GM12878 (cell line): Measurements from ENCODE around the gene HHIP. TPM values are rescaled to one million over a fixed set of nuclear protein-coding genes. Genes with fewer than 3 reads are reported as not detected.

ENCODE experiments used
- ATAC-seq: fragments of 200-7000 bp; cut with Tn5 transposase; 3 replicates; pipeline ENCODE4 v1.9.1; 2020; ENCODE audit warnings: mild to moderate bottlenecking, moderate library complexity
- BruUV-seq: library from RNA; stranded (reverse); fragments of 400-500 nt; replicated peaks from 2 replicates; lab custom pipeline; 2021; lab: Mats Ljungman, UMichigan
- CTCF ChIA-PET: fragments of 300-600 bp; sonication (Branson Sonifier 250); formaldehyde crosslinking; extraction: SDS; loops from one replicate; lab custom pipeline; 2021; ENCODE audit warnings: inconsistent platforms; lab: Yijun Ruan, JAX
- POLR2A ChIA-PET: fragments of 350-600 bp; formaldehyde crosslinking; extraction: SDS; loops from one replicate; lab custom pipeline; 2021; ENCODE audit warnings: inconsistent platforms; lab: Charles Lee
- RAD21 ChIA-PET: fragments of 300-600 bp; sonication (Branson Sonifier 250); formaldehyde crosslinking; loops from one replicate; lab custom pipeline; 2023; ENCODE audit warnings: antibody characterized with exemption; ENCODE audit not compliant: unreplicated experiment; lab: Charles Lee
- SMC1A ChIA-PET: fragments of 300-600 bp; sonication (Branson Sonifier 250); formaldehyde crosslinking; loops from one replicate; lab custom pipeline; 2023; ENCODE audit not compliant: unreplicated experiment, uncharacterized antibody; lab: Charles Lee
- DNase-seq: peaks from one replicate; pipeline ENCODE4 v3.0.0-alpha.2; 2011; ENCODE audit warnings: low read depth, low spot score
- FAIRE-seq: peaks from 3 replicates; lab custom pipeline; 2011; peaks lifted over from hg19 to GRCh38; lab: Jason Lieb, UNC
- H2AFZ ChIP-seq: 2 replicates; pipeline ENCODE4 v1.6.0; 2011; ENCODE audit warnings: low read depth, low read length, control low read depth; ENCODE audit not compliant: control insufficient read depth
- H3K27ac ChIP-seq: 2 replicates; pipeline ENCODE4 v1.5.1; 2011; ENCODE audit warnings: control low read depth; ENCODE audit not compliant: control insufficient read depth, insufficient read depth
- H3K27me3 ChIP-seq, 2 experiments: replicated peaks in 1 of 2; 2 replicates each; pipeline versions ENCODE4 v1.6.0 to v1.6.1; 2011; ENCODE audit warnings: low read length in 1 of 2; ENCODE audit not compliant: control insufficient read depth in 2 of 2, insufficient read depth in 2 of 2
- H3K36me3 ChIP-seq, 2 experiments: 2 replicates each; pipeline ENCODE4 v1.5.1; 2011; ENCODE audit warnings: low read length in 1 of 2; ENCODE audit not compliant: control insufficient read depth in 2 of 2, insufficient read depth in 2 of 2
- H3K4me1 ChIP-seq: 2 replicates; pipeline ENCODE4 v1.6.1; 2011; ENCODE audit warnings: mild to moderate bottlenecking, low read length, moderate library complexity, mixed read lengths; ENCODE audit not compliant: control insufficient read depth, insufficient read depth
- H3K4me2 ChIP-seq: 2 replicates; pipeline ENCODE4 v1.6.0; 2011; ENCODE audit warnings: control low read depth; ENCODE audit not compliant: control insufficient read depth, insufficient read depth
- H3K4me3 ChIP-seq: fragments of 200-600 bp; sonication (generic); 2 replicates; pipeline ENCODE4 v1.5.1; 2016
- H3K79me2 ChIP-seq: 2 replicates; pipeline ENCODE4 v1.6.0; 2011; ENCODE audit warnings: low read length; ENCODE audit not compliant: control insufficient read depth, insufficient read depth
- H3K9ac ChIP-seq: 2 replicates; pipeline ENCODE4 v1.8.0; 2011; ENCODE audit warnings: low read length, control low read depth, mixed read lengths; ENCODE audit not compliant: control insufficient read depth, insufficient read depth
- H3K9me3 ChIP-seq: replicated peaks from 3 replicates; pipeline ENCODE4 v1.5.1; 2011; ENCODE audit warnings: mild to moderate bottlenecking, low read length; ENCODE audit not compliant: control insufficient read depth, insufficient read depth
- H4K20me1 ChIP-seq: 2 replicates; pipeline ENCODE4 v1.6.0; 2011; ENCODE audit not compliant: control insufficient read depth, insufficient read depth
- ATF2 ChIP-seq: IDR thresholded peaks from 2 replicates; pipeline ENCODE4 v1.6.1; 2012; ENCODE audit warnings: low read length, inconsistent platforms
- BCL11A ChIP-seq: IDR thresholded peaks from 2 replicates; pipeline ENCODE4 v1.6.1; 2011; ENCODE audit warnings: low read depth, low read length
- CBX3 ChIP-seq: fragments of 200-600 bp; sonication (generic); IDR thresholded peaks from 2 replicates; pipeline ENCODE4 v1.6.1; 2016; ENCODE audit warnings: low read depth, borderline replicate concordance
- CREM ChIP-seq: IDR thresholded peaks from 2 replicates; pipeline ENCODE4 v1.6.1; 2014; ENCODE audit warnings: antibody characterized with exemption, low read depth
- FOXM1 ChIP-seq: IDR thresholded peaks from 2 replicates; pipeline ENCODE4 v1.6.1; 2012; ENCODE audit warnings: low read depth, mild to moderate bottlenecking, inconsistent platforms, low read length, moderate library complexity
- GATAD2B ChIP-seq: fragments of 450-650 bp; conservative IDR thresholded peaks from 2 replicates; pipeline ENCODE4 v1.6.1; 2017; ENCODE audit warnings: low read depth, mild to moderate bottlenecking, moderate library complexity
- JUND ChIP-seq: IDR thresholded peaks from 2 replicates; pipeline ENCODE4 v1.6.1; 2012; ENCODE audit warnings: low read depth, mild to moderate bottlenecking, low read length, improper control_type of control experiment, moderate library complexity
- KDM1A ChIP-seq: fragments of 200-600 bp; sonication (generic); IDR thresholded peaks from 2 replicates; pipeline ENCODE4 v1.6.1; 2016; ENCODE audit warnings: borderline replicate concordance
- MTA2 ChIP-seq: fragments of 450-650 bp; IDR thresholded peaks from 2 replicates; pipeline ENCODE4 v1.6.1; 2016; ENCODE audit warnings: low read depth, mild to moderate bottlenecking, moderate library complexity
- MTA3 ChIP-seq: IDR thresholded peaks from 2 replicates; pipeline ENCODE4 v1.6.1; 2012; ENCODE audit warnings: low read length, inconsistent platforms, borderline replicate concordance
- SIN3A ChIP-seq: IDR thresholded peaks from 2 replicates; pipeline ENCODE4 v1.6.1; 2012; ENCODE audit warnings: low read depth, low read length, improper control_type of control experiment
- SUPT20H ChIP-seq: IDR thresholded peaks from 2 replicates; pipeline ENCODE4 v1.6.1; 2011; ENCODE audit warnings: low read depth, mild to moderate bottlenecking, low read length, moderate library complexity, borderline replicate concordance; ENCODE audit not compliant: control insufficient read depth
- TCF12 ChIP-seq: IDR thresholded peaks from 2 replicates; pipeline ENCODE4 v1.6.1; 2011; ENCODE audit warnings: low read depth, mild to moderate bottlenecking, low read length
- WGBS: methylation state at CpG from one replicate; pipeline ENCODE4 v1.1.6; 2016; ENCODE audit warnings: low lambda C conversion rate; ENCODE audit not compliant: insufficient replicate concordance, insufficient coverage; ENCODE audit errors: missing lambda C conversion rate; 5-methylcytosine and 5-hydroxymethylcytosine counted together
- in situ Hi-C: fragments of 300-500 bp; cut with MboI; formaldehyde crosslinking; loops from 9 replicates; pipeline ENCODE4 v1.14.3; 2018; ENCODE audit warnings: mixed read lengths
- intact Hi-C: fragments of 100-400 bp; cut with micrococcal nuclease; formaldehyde crosslinking; loops from one replicate; pipeline ENCODE4 v1.14.2; 2022; ENCODE audit not compliant: unreplicated experiment
- polyA plus RNA-seq, 11 experiments: library from polyadenylated mRNA; depleted of rRNA in 4 of 11; unstranded in 6 of 11; stranded (reverse) in 5 of 11; fragments of >200 nt; fragmentation: Nextera tagmentation in 4 of 11; fragmentation: Illumina TruSeq in 1 of 11; extraction: Ambion mirVana in 4 of 11; extraction: Trizol in 1 of 11; gene quantifications; 1 replicate in 1 of 11; 2 replicates in 10 of 11; pipeline versions ENCODE4 v1.2.1 to v1.2.3, GENCODE V29; 2011 to 2016; ENCODE audit warnings: inconsistent platforms in 2 of 11, missing spikeins in 2 of 11, low read depth in 1 of 11
- total RNA-seq, 4 experiments: library from RNA; depleted of rRNA in 3 of 4; stranded (reverse); fragments of >200 nt in 3 of 4; fragmentation: Illumina TruSeq in 1 of 4; extraction: Trizol in 1 of 4; gene quantifications; 2 replicates each; pipeline versions ENCODE4 v1.2.1 to v1.2.3, GENCODE V29; 2013 to 2021

HHIP gene
- total and polyA plus RNA-seq, 10 of the 15 experiments (the other 5 are each of a cell fraction or from before 2014, with no cell fraction given): 0.06 to 0.56 (median 0.24) TPM; not detected in 1

GRCh38 chr4:144686921-144687320 is 41.0 kb downstream of the HHIP start:
- RAD21 ChIA-PET: no interaction called here
- SMC1A ChIA-PET: no interaction called here
- POLR2A ChIA-PET: no interaction called here

More at GRCh38 chr4:144686921-144687320, 41.0 kb downstream of the HHIP start:
- Histone ChIP-seq H3K27ac (no peak overlapping the region), H3K79me2 (no peaks in the 10 kb centered on the region), H3K4me1 (no peaks in the 10 kb centered on the region), H3K27me3 (no peaks in the 10 kb centered on the region), H3K4me3 (no peak overlapping the region), H4K20me1 (no peaks in the 10 kb centered on the region), H3K36me3 (no peaks in the 10 kb centered on the region), H3K9ac (no peak overlapping the region), H3K4me2 (no peak overlapping the region), H3K9me3 (no peaks in the 10 kb centered on the region), H2AFZ (no peak overlapping the region)
- 0% methylated on average over 2 of the region's 2 CpGs for WGBS
- ATAC-seq: no peak
- DNase-seq: no peak
- TF ChIP-seq SIN3A (no peak), ATF2 (no peak), BCL11A (no peak), GATAD2B (no peak), CBX3 (no peak), JUND (no peak), CREM (no peak), MTA2 (no peak), SUPT20H (no peak), TCF12 (no peak), FOXM1 (no peak), KDM1A (no peak), MTA3 (no peak)
- BruUV-seq: no TSS peak
- no peak for FAIRE-seq
- CTCF ChIA-PET: no interaction called here
- intact Hi-C loops: no loop called here
- in situ Hi-C loops: no loop called here
